GM12873 (cell line): ENCODE data around the gene DCAF7.

Experiments
- TF ChIP-seq, protein P1 (sequence below): IDR thresholded peaks from 2 replicates; pipeline ENCODE4 v1.5.1; 2012; ENCODE audit warnings: low read depth, mild to moderate bottlenecking, moderate library complexity, low read length, control low read depth; ENCODE audit not compliant: insufficient read depth; ENCODE audit errors: missing control alignments

DCAF7 gene

DNA sequence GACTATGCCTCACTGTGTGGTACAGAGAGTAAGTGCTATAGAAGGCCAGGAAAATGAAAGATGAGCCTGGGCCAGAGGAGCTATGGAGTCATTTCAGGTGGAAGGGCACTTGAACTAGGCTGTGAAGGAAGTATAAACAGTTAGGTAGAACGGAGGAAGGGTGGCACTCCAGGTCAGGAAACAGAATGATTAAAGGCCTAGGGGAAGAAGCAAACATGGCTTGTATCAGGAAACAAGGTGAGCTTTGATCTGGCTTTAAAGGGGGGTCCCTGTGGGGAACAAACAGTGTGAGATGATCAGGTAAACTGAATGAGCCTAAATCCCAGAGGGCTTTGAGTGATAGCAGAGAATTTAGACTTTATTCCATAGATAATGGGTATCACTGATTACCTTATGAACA, 88.8 kb downstream of the DCAF7 start:
- TF ChIP-seq, protein P1, sequence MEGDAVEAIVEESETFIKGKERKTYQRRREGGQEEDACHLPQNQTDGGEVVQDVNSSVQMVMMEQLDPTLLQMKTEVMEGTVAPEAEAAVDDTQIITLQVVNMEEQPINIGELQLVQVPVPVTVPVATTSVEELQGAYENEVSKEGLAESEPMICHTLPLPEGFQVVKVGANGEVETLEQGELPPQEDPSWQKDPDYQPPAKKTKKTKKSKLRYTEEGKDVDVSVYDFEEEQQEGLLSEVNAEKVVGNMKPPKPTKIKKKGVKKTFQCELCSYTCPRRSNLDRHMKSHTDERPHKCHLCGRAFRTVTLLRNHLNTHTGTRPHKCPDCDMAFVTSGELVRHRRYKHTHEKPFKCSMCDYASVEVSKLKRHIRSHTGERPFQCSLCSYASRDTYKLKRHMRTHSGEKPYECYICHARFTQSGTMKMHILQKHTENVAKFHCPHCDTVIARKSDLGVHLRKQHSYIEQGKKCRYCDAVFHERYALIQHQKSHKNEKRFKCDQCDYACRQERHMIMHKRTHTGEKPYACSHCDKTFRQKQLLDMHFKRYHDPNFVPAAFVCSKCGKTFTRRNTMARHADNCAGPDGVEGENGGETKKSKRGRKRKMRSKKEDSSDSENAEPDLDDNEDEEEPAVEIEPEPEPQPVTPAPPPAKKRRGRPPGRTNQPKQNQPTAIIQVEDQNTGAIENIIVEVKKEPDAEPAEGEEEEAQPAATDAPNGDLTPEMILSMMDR, result no peak

- TF ChIP-seq, protein P1, result no peak
Observed at GRCh38 chr17:63640038-63640437, 89.8 kb downstream of the DCAF7 start.

GRCh38 chr17:63641692-63642448, 91.6 kb downstream of the DCAF7 start:
- TF ChIP-seq, protein P1, result no peak
